GM19395 (cell line): Measurements from ENCODE around the gene TMEM203.
"Not testable (repeated sequence)": the region's sequence is repeated elsewhere in the genome, so short reads cannot be mapped to it uniquely, and the experiment has no call there.

Experiments
- ATAC-seq: cut with Tn5 transposase; IDR thresholded peaks from one replicate; pipeline ENCODE4 v1.9.1; 2021; ENCODE audit warnings: mild to moderate bottlenecking, moderate library complexity; ENCODE audit not compliant: unreplicated experiment

TMEM203 gene, protein sequence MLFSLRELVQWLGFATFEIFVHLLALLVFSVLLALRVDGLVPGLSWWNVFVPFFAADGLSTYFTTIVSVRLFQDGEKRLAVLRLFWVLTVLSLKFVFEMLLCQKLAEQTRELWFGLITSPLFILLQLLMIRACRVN

DNA sequence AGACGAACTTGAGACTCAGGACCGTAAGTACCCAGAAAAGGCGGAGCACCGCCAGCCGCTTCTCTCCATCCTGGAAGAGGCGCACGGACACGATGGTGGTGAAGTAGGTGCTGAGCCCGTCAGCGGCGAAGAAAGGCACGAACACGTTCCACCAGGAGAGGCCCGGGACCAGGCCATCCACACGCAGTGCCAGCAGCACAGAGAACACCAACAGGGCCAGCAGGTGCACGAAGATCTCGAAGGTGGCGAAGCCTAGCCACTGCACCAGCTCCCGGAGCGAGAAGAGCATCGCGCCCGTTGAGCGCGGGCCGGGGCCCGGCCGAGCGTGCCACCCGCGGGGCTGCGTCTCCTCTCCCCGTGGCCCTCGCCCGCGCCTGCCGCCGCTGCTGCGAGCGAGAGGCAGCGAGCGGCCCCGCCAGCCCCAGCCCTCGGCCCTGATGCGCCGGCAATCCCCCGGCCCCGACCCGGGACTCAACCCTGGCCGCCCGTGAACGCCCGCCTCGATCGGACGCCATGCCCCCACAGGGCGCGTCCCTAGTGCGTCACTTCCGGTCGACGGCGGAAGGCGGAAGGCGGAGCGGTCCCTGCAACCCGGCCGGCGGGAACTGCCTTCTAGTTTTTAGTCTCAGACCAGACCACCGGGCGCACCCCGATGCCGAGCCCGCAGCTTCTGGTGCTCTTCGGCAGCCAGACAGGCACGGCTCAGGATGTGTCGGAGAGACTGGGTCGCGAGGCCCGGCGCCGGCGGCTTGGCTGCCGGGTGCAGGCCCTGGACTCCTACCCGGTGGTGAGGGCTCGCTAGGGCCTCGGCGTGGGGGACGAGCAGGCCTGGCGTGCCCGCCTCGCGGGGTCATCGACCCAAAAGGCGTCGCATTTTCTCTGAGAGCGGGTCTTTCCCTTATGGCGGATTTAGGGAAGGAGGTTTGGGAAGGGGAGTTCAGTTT, at the start of gene TMEM203, which contains the start of gene NDOR1:
TMEM203 (minus strand) TSS at position 523 of the 944 bp plus-strand sequence; CDS start at position 289, 234 bp downstream.
NDOR1 (plus strand) TSS at position 575 of the 944 bp plus-strand sequence; CDS start at position 653, 78 bp downstream.
- ATAC-seq, result peak; percentile 52

DNA sequence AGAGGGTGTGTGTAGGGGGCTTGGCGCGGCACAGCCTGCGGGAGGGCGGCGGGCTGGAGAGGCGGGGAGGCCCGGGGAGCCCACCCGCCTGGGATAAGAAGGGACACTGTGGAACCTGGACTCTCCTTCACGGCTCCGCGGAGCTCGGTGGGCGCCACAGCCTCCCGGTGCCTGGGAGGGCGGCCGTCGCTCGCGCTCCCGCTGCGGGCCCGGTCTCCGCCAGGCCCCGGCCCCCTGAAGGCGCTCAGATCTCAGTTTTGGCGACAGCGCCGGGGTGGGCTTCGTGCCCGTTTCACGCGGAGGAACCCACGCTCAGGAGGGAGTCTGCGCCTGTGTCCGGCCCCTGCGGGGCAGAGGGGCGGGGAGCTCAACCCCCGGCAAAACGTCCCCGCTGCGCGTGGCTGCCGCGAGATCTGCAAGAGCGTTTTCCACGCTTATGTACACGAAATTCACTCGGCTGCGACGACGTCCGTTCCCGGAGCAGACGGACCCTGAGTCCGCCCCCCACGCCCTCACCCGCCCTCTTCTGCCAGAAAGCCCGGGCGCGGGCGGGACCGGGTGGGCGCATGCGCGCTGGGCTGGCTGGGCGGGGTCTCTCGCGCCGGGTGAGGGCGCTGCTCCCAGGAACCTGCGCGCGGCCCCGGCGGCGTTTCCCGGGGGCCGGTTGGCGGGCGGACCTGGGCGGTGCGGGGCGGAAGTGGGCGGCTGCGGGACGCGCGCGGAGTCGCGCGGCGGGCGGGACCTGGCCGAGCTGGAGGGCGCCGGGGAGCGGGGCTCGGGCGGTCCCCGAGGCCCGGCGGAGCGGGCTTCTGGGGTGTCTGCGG, 49.4 kb upstream of the TMEM203 start, which contains the start of gene NELFB:
NELFB (plus strand) TSS at position 704 of the 824 bp plus-strand sequence.
- peak; percentile 77 for ATAC-seq

- no peak for ATAC-seq
Measured at GRCh38 chr9:137253717-137254623, 48.5 kb upstream of the TMEM203 start.

GRCh38 chr9:137252555-137253506, 47.4 kb upstream of the TMEM203 start:
- ATAC-seq, result no peak

- no peak for ATAC-seq
Measured at GRCh38 chr9:137251490-137252268, 46.2 kb upstream of the TMEM203 start.

DNA sequence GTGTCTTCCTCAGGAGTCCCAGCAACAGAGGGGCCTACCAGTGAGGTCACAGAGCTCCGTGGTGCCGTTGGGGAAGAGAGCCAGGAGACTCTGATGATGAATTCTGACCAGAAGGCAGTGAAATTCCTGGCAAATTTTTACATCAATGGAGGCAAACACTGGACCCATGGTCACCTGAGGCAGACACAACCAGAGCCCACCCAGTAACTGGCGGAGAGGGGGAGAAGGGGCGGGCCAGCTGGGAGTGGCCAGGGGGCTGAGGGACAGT, 45.7 kb upstream of the TMEM203 start, which contains the start of gene STPG3:
STPG3 (plus strand) TSS at position 93 of the 268 bp plus-strand sequence; CDS start at position 94, 1 bp downstream.
- no peak for ATAC-seq

DNA sequence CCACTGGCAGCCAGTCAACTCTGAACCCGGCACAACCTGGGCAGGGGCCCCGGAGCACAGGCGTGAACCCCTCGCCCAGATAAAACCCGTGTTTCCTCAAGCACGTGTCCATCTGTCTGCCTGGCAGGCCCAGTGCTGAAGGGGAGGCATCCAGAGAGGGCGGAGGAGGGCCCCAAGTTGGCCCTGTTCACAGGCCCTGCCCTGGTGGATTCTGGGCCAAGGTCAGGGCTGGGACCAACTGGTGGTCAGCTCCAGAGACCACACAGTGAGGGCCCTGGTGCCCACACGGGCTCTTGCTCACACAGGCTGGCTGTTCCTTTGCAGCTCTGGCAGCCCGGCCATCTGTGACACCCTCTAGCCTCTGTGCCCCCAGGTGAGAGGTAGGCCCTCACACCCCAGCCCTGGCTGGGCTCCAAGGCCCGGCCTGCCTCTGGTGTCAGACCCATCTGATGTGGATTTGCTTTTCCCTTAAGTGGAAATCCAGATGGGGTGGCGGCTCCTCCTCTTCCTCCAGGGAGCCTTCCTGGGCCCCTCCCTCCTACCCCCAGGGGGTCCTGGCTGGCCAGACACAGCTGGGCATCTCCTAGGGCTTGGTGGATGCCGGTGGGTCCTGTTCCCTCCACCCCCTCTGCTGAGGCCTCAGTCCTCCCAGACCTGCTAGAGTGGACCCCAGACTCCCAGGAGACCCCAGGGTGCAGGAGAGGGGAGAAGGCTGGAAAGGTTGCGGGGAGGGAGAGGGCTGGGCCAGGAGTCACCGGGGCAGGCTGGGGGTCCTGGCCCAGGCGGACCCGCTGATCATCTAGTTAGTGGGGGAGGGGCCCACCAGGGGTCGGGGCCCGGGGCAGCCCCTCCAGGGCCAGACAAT, 45.1 kb upstream of the TMEM203 start:
- no peak for ATAC-seq

- no peak for ATAC-seq
Measured at GRCh38 chr9:137247916-137248175, 42.4 kb upstream of the TMEM203 start.

DNA sequence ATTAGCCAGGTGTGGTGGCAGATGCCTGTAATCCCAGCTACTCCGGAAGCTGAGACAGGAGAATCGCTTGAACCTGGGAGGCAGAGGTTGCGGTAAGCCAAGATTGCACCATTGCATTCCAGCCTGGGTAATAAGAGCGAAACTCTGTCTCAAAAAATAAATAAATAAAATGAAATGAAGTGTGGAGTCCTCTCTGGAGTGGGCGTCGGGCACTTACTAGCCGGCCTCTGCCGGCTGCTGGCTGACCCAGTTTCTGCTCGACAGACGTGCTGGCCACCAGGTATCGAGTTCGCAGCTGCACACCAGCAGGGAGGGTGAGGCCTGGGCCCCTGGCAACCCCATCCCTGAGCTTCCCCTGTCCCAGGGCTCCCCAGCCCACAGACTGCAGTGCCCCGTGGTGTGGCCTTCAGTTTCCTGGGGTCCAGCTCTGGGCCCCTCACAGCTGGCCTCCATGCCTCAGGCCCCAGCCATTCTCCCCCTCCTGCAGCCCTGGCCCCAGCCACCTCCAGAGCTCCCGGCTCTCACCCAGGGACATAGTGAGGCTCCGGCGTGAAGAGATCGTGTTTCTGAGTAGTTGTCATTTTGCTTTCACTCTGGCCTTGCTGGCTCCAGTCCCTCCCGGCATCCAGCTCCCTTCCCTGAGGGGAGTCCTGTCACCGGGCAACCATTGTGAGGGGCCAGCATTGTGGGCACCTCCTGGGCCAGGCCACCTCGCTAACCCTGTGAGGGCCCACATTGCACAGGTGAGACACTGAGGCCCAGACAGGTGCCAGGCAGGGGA, 41.9 kb upstream of the TMEM203 start:
- ATAC-seq, result no peak

DNA sequence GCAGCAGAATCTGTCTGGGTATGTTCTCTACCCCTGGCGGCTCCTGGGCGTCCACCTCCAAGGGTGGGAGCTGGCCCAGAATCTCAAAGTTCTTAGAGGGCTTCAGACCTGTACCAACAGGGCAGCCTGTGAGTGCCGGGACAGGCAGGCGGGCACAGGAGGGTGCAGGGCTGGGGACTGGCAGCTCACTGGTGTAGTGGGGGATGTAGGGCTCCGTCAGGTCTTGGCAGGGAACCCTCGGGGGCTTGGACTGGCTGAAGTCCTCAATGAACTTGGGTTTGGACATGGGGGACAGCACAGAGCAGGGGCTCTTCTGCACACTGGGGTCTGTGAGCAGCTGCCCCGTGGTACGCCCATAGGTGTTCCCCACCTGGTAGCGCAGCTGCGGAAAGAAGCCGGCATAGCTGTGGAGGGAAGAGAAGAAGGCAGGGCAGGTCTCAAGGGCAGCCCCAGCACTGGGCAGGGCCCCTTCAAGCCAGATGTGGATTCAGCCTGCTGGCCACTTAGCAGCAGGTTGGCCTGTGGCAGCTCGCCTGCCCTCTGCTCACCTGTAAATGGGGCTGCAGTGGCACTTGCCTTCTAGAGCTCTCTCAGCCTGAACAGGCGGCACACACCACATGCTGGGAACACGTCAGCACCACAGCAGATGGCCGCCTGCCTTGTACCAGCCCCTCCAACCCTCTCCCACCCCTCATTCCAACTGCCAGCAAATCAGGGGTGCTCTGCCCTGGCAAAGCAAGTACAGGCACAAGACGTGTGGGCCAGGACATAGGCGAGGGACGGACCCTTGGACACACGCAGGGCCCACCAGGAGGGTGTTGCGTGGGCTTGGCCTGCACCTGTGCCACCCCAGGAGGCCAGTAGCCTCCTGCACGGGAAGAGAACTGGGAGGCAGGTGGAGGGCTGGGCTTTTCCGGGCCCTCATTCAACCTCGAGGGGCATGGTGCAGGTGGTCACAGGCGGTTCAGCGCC, 40.3 kb upstream of the TMEM203 start:
- no peak for ATAC-seq

DNA sequence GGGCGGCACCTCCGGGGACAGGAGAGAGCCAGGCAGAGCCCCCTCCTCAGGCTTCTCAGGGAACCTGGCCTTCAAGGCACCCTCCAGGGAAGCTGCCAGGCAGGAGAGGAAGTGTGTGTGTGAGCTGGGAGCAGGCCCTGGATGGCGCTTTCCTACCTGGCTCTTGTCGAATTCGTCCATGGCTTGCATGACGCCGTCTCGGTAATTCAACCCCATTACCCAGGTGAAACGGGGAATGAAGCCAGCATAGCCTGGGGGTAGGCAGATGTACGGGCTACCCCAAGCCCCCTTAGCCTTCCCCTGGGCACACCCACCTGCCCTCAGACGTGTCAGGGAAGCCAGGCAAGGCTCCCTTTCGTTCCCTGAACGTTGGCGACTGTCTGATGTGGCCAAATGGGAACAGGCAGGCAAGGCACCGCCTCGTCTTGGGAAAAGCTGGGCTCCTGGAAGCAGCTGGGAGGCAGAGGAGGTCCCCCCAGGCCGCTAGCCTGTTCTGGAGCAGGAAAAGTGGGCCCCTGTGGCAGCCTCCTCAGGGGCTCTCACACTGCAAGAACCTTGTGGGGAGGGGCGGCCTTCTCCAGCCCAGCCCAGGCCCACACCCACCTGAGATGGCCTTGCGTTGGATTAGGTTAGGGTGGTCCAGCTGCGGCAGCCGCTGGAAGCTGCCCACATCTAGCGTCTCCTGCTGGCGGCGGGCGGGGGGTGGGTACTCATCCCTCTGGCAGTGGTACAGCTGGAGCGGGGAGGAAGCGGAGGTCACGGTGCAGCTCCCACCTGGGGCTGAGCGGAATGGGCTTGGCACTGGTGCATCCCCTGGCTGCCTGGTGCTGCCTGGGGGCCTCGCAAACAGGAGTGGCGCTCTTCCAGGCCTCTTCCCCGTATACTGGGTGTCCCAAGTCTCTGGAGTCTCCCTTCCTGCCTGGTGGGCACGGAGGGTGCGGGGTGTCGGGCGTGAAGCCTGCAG, 39.3 kb upstream of the TMEM203 start:
- no peak for ATAC-seq

DNA sequence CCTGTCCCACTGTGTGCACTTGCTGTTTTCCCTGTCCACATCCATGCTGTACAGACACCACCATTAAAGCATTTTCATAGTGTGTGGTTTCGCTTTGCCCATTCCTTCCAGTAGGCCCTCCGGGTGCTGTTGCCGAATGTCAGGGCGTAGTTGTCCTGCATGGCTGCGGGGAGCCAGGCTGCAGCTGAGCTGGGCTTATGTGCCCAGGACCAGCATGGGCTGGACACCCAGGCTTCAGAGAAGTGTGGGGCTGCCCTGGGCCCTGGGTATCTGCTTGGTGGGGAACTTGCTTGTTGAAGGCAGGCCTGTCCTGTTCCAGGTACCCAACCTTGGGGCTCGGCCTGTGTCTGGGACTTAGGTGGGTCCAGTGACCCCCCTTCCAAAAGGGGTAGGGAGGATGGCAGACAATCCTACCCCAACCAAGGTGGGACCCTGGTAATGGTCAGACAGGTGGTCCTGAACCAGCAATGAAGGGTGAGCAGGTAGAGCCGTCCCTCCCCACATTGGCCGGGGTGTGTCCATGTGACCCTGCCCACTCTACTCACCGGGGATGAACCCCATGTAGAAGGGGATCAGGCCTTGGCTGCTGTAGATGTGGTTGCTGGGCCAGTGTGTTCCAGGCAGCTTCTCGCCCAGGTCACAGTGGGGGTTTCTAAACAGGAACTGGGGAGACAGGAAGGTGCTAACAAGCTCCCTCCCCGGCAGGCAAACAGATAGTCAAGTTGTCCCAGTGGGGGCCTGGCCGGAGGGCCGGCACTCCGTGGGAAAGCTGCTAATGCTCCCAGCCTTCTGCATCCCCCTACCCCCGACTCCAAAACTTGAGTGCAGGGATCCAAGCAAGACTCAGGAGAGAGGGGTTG, 38.4 kb upstream of the TMEM203 start:
- ATAC-seq, result no peak

- not testable (repeated sequence) for ATAC-seq
Measured at GRCh38 chr9:137243266-137243625, 37.8 kb upstream of the TMEM203 start.
